Islet precursor cell (in vitro differentiated cells): ENCODE measurements around the gene TMEM175.
A peak's percentile ranks its signal among the peaks of the same experiment; 100 is the strongest.

ENCODE experiments used
- DNase-seq: peaks from one replicate; pipeline ENCODE4 v3.0.0-alpha.2; 2018

Gene TMEM175, protein sequence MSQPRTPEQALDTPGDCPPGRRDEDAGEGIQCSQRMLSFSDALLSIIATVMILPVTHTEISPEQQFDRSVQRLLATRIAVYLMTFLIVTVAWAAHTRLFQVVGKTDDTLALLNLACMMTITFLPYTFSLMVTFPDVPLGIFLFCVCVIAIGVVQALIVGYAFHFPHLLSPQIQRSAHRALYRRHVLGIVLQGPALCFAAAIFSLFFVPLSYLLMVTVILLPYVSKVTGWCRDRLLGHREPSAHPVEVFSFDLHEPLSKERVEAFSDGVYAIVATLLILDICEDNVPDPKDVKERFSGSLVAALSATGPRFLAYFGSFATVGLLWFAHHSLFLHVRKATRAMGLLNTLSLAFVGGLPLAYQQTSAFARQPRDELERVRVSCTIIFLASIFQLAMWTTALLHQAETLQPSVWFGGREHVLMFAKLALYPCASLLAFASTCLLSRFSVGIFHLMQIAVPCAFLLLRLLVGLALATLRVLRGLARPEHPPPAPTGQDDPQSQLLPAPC

DNA sequence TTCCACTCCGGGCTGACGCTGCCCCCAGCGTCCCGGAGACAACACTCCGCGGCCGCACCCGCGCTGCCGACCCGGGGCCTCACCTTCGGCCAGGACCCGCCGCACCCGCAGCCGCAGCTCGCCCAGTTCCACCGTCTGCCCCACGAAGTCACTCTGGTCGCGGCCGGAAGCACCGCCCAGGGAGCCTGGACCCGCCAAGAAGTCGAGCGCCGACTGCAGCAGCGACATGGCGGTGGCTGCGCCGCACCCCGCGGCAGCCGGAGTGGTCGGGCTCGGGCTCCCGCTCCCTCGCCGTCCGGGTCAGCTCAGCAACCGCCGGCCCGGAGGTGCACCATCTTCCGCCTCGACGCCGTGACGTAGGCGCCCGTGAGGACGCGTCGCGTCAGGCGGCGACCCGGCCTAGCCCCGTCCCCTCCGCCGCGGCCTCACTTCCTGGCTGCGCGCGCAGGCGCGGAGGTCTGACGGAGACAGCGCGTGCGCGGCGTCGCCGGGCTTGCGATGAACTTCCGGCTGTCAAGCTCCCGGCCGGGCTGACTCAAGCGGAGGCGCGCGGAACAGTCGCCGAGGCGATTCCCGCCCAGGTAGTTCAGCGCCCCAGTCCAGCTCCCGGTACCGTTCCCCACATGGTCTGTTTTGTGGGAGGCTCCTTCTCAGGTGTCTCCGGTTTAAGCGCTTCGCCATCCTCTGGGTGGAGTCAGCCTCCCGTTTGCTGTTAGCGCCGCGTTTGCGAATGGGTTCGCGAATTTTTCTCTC lies at the start of gene TMEM175, which contains the start of gene GAK:
Gene TMEM175 (plus strand): TSS at position 501 of the 753 bp plus-strand sequence. CDS start 15,280 bp downstream, outside the sequence.
Gene GAK (minus strand): TSS at position 357 of the 753 bp plus-strand sequence. CDS start 129 bp downstream, at position 228.
- peak; percentile 97 for DNase-seq

DNA sequence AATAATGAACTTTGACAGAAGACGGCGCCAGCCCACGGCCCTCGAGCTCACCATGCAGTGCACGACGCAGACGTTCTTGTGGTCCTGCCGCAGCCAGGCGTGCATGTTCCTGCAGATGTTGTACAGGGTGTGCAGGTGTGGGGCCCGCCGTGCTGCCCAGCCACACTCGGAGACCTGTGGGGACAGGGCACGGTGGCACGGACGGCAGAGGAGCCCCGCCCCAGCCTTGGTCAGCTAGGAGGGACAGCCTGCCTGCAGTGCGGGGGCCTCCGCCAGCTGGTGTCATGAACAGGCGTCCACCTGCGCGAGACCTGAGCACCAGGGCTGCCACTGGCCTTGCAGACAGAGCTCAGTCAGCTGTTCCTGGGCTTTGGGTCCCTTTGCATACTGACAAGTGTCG lies 49.6 kb upstream of the TMEM175 start:
- no peak for DNase-seq

DNA sequence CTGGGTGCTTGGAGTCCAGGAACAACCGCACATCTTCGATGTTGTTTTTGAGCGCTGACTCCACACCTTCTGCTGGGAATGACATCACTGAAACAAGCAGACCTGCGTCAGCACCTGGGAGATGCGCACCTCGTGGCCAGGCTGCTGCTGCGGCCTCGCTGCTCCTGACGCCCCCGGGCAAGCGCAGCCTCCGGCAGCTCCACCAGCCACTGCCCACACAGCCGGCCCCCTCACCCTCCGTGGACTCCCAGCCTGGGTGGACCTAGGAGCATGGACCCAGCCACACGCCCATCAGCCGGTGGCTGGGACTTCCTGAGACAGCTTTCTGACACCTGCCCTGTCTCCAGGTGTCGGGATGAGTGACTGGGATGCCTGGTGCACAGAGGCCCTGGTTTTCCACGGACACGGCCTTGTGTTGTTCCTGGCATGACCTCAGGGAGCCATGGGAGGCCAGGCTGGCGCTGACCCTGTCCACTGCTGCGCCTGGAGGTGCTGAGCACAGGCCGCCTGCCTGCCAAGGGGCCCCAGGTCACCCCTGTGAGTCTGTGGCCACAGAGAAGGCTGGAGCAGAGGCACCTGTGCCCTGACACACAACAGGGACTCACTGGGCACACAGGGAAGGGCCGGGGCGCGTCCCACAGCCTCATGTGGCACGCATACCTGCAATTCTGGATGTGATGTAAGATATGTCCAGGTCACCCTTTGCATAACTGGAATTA lies 48.7 kb upstream of the TMEM175 start:
- no peak for DNase-seq

DNA sequence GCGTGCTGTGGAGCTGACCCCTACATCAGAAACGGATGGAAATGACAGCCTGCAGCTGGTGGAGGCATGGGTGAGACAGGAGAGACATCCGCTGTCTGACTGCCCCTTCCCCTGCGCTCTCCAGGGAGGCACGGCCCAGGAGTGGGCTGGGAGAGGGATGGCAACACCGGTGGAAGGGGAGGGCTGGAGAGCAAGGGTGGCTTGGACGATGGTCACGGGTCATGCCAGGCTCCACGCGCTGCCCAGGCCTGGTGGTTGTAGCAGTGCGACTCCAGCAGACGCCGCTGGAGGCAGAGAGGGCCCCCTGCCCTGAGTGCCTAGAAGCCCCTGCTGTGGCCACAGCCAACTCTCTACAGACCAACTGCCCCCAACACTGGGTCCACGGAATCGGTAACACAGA lies 48.0 kb upstream of the TMEM175 start:
- DNase-seq: no peak

DNA sequence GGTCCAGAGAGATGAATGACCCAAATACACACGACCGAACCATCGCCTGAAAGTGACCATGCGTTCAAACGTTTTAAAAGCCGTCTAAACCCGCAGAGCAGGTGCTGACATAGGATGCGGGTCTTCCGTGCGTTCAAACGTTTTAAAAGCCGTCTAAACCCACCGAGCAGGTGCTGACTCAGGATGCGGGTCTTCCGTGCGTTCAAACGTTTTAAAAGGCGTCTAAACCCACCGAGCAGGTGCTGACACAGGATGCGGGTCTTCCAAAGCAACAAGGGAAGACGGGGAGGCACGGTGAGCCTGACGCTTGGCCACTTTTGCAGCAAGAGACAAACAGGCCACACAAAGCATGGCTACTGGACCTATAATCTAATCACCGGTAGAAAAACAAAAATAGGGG lies 47.4 kb upstream of the TMEM175 start:
- DNase-seq: no peak

DNA sequence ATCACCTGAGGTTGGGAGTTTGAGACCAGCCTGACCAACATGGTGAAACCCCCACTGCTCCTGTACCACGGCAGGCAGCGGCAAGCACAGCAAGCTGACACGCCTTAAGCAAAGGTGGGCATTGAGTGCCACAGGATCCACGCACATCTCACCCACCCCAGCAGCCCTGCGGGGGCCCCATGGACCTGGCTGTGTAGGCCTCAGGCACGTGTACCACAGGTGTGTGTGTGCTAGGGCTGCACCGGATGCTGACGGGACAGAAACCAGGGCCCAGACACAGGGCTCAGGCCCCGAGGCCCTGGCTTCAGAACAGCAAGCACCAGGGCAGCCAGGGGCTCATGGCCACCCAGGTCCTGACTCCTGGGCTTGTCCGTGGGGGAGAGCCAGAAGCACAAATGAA lies 46.9 kb upstream of the TMEM175 start:
- DNase-seq: no peak

DNA sequence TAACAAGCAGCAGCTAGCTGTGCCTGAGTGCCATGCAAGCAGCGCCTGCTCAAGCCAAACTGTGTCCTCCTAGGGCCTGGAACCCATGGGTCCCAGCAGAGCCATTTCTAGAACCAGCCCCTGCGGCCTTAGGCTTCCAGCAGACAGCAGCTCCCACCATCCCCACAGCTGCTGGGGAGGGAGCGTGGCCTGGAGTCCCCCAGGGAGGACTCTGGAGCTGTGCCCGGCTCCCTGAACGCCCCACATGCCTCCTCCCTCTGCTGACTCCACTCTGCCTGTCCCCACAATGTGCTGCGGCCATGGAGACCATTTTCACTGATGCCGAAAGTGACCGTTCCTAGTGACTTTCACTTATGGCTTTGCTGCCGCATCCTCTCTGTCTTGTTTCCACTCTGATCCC lies 46.0 kb upstream of the TMEM175 start:
- no peak for DNase-seq

DNA sequence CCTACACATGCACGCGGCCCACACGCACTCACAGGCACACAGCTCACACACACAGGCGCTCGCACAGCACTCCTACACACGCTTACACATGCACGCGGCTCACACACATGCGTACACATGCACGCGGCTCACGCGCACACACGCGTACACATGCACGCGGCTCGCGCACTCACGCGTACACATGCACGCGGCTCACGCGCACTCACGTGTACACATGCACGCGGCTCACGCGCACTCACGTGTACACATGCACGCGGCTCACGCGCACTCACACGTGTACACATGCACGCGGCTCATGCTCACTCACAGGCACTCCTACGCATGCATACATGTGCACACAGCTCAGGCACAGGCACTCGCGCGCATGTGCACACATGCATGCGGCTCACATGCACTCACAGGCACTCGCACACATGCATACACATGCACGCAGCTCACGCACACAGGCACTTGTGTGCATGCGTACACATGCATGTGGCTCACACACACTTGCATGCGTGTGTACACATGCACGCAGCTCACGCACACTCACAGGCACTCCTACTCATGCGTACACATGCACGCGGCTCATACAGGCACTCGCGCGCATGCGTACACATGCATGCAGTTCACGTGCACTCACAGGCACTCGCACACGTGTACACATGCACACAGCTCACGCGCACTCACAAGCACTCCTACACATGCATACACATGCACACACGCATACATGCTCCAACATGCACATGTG lies 45.1 kb upstream of the TMEM175 start:
- DNase-seq: no peak

DNA sequence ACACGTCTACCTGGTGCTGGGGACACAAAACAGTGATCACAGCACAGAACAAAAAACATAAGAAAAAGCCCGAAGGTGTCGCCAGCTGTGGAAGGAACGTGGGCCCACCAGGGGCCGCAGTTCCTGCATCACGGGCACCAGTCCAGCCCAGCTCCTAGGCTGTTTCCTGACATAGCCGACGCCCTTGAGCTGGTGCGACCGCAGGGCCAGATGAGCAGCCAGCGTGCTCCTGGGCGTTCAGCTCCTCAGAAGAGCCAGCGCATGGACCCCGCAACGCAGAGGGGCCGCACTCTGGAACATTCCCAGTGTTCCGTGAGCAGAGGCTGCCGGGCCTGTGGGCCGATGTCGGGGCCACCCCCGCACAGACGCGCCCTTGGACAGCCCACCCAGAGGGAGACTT lies 44.2 kb upstream of the TMEM175 start:
- DNase-seq: no peak

DNA sequence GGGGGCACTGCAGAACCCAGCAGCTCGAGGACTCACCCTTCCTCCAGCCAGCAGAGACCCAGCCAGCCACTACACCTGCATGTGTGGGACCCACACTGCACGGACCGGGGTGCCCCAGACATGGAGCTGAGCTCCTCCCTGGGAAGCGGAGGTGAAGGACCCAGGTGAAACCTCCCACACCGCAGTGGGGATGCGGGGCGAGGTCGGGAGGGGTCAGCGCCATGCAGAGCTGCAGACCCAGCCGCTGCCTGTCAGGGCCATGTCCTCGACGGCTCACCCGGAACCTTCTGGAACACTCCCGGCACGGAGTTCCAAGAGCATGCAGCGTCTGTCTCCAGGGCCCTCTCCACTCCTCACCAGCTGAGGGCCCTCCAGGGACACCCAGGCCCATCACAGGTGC lies 42.7 kb upstream of the TMEM175 start:
- no peak for DNase-seq

DNA sequence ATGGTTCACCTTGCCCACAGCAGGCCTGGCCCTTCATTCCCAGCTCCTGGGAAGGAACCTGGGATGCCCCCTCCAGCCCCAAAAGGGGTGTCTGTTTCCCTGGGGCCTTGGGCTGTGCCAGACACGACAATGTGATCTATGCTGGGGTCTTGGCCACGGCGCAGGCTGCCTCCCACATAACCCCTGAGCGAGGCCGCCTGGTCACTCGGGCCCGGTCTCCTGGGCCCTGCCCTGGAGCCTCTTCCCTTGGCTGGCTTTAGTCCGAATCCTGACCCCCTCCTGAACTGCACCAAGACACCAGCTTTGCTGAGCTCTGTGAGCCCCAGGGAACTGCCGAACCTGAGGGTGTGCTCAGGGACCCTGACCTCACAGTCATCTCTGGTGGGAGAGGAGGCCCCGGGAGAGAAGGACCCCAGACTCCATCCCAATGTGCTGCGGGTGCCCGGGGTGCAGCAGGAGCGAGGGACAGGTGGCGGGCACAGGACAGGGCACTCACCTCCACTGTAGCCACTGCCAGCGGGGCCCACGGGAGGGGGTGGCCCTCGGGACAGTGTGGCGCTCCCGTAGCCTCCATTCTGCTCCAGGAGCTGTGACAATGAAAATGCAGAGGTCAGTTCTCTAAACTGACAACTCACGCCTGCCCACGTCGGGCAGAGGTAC lies 42.1 kb upstream of the TMEM175 start:
- no peak for DNase-seq

DNA sequence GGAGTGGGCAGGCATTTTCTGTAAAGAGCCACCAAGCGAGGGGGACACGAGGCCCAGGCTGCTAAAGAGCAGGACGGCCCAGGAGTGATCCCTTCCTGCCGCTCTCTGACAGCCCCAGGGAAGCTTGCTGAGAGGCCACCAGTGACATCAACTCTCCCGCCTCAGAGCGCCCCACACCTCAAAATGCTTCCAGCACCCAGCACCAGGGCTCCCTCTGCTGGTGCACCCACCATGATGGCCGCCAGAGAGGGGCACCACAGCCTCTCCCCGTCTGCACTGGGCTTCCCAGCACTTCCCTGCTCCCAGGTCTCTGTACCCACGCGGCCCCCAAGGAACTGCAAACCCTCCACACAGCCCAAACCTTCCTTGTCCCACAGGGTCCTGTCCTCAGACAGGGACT lies 40.5 kb upstream of the TMEM175 start:
- no peak for DNase-seq

DNA sequence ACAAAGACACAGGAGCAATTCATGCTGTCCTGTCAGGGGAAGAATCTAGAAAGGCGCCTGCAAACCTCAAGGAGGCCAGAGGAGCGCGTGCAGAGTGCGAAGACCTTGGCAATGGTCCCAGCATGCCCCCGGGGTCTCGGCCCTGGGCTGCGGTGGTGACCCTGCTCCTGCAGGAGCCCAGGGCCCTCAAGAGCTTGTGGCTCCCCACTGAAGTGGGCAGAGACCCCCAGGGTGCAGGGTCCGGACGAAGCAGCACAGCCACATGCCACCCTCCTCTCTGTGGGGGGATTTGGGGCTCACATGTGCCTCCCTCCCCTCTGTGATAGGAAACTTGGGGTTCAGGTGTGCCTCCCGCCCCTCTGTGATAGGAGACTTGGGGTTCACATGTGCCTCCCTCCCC lies 39.5 kb upstream of the TMEM175 start:
- DNase-seq: no peak

DNA sequence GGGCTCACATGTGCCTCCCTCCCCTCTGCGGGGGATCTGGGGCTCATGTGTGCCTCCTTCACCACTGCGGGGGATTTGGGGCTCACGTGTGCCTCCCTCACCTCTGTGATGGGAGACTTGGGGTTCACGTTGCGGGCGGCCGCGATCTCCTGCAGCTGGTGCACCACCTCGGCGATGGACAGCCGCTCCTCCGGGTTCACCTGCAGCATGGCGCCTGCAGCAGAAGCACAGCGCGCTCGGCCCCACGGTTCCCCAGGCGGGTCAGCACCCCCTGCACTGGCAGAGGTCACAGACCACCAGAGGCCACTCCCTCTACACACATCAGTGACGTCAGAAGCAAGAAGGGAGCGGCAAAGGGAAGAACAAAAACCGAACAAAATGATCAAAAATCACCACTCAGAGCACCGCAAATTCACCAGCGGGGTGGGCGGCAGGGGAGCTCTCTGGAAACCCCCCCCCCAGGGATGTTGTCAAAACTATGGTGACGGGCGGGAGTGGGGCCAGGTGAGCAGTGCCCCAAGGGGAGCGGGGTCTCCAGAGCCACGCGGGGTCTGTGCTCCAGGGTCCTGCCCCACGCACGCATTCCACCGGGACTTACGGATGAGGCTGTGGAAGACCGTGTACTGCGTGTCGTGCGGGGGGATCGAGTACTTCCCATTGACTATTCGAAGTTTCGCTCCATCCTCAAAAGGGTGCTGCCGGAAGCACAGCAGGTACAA lies 38.8 kb upstream of the TMEM175 start:
- DNase-seq: no peak

DNA sequence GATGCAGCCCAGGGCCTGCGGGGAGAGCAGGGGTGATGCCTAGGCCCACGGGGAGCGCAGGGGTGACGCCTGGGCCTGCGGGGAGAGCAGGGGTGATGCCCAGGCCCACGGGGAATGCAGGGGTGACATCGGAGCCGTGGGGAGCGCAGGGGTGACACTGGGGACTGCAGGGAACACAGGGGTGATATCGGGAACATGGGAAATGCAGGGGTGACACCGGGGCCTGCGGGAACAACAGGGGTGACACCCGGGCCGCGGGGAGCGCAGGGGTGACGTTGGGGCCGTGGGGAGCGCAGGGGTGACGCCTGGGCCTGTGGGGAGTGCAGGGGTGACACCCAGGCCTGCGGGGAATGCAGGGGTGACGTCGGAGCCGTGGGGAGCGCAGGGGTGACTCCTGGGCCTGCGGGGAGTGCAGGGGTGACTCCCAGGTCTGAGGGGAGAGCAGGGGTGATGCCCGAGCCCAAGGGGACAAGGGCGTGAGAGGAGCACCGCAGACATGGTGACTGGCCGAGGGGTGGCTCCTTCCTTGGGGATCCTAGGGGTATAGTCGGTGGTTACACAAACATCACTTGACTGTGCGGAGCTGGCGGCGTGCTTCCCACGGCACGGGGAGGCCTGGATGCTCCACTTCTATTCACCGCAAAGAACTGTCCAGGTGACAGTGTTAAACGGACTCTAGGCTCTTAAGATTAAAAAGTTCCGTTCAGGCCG lies 38.1 kb upstream of the TMEM175 start:
- no peak for DNase-seq

DNA sequence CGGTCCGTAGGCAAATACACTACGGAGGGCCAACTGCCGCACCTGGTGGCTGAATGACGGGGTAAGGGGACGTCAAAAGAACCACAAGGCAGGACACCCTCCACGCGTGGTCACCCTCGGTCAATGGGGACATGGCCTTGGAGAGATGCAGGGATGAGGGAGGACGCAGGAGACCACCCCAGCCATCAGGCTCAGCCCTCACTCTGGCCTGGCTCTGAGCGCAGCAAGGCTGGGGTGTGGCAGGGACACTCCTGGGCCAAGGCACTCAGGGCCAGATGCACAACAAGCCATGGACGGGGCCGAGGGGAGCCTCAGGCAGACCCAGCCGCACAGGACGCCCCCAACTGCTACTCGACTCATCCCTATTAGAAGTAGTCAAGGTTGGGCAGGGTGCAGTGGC lies 36.7 kb upstream of the TMEM175 start:
- no peak for DNase-seq

DNA sequence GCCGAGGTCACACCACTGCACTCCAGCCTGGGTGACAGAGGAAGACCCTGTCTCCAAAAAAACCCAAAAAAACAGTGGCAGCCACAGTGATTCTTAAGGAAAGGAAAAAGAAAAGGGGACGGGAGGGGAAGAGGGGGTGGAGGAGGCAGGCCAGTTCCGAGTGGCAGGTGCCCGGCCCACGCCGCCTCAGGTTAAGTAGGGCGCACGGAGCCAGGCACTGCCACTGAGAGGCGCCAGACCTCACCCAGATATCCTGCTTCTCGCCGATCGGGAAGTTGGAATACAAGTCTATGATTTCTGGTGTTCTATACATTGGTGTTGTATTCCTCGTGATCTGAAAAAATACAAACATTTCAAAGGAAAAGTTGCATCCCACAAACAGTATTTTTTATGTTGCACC lies 36.0 kb upstream of the TMEM175 start:
- no peak for DNase-seq

DNA sequence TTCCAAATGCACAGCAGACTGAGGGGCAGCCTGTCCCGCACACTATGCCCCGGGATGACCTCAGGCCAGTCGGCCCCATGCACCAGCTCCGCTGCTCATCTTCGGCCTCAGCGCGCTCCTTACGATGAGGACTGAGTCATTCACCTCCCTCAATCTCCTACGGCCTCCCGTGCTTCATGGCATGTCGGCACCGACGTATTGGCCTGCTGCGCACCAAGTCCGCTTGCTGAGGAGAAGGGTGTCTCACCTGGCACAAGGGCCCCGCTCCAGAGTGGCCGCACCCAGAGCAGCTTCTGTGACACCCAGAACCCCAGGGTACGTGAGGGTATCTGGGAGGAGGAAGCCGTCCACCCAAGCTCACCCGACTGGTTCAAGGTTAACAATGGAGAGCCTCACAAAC lies 35.6 kb upstream of the TMEM175 start:
- DNase-seq: no peak

DNA sequence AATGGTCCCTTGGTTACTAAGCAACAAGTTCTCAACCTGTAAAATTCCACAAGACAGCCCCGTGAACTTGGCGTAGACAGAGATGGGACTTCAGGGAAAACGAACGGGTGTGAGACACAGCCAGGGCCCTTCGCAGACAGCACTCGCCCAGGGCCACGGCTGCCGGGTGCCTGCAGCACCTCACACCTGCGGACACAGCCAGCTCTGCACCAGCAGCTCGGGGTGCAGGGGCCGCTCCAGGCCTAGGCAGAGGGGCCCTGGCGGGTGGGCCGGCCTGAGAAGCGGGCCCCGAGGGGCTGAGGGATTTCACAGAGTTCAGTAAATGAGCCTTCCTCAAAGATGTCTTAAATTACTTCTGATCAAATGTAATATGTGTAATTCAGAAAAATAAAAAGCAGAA lies 34.1 kb upstream of the TMEM175 start:
- no peak for DNase-seq

DNA sequence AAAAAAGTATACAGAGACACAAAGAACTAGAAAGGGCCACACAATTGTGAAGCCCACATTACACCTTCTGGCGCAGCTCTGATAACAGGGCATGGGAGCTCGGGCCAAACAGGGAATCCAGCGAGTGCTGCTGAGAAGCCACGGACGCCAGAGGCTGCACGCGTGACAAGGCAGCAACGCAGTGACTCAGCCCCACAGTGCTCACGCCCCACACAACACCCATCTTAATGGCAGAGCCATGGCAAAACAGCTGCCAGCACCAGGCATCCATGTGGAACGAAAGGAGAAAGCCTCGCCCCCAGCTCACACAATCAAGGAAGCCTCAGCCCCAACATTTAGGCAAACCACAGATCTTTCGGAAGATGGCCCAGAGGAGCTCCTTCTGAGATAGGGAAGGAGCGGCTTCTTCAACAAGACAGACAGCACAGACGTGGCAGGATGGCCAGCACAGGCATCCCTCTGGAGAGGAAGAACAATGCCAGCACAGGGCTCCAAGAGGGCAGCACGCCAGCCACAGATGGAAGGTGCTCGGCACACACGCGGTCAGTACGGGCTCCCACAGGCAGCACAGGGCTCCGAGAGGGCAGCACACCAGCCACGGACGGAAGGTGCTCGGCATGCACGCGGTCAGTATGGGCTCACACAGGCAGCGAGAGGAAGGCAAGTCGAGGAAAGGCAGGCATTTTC lies 33.2 kb upstream of the TMEM175 start:
- DNase-seq: no peak
